Spleen (tissue), 7 donors: Measurements from ENCODE around the gene KCNQ5.

Source experiments
- CTCF ChIP-seq, 11 experiments: fragments of 200-600 bp in 7 of 11; fragments of 450-650 bp in 4 of 11; sonication (generic) in 4 of 11; IDR thresholded peaks in 8 of 11; conservative IDR thresholded peaks in 3 of 11; 1 replicate in 7 of 11; 2 replicates in 4 of 11; pipeline versions ENCODE4 v1.4.0 to v1.8.0; 2016 to 2021; ENCODE audit warnings: antibody characterized with exemption in 11 of 11, inconsistent platforms in 4 of 11, mild to moderate bottlenecking in 1 of 11
- POLR2A ChIP-seq, 3 donors: fragments of 450-650 bp; IDR thresholded peaks; one replicate each; pipeline ENCODE4 v1.5.1; 2017; ENCODE audit warnings: antibody characterized with exemption in 3 of 3, mild to moderate bottlenecking in 1 of 3
- POLR2AphosphoS5 ChIP-seq, 3 donors: sonication (generic); formaldehyde crosslinking; IDR thresholded peaks; one replicate each; pipeline ENCODE4 v1.5.1; 2017; ENCODE audit warnings: antibody characterized with exemption in 3 of 3
- donor health status: DM: no; HTN: no; CAD: no; lungs with moderate emphysema.
- donor health status: DM: no; HTN: no; CAD: no.
- donor health status: DM: no; HTN: no; CAD: no.

GRCh38 chr6:73180763-73181619 is 559.1 kb downstream of the KCNQ5 start:
- TF ChIP-seq POLR2AphosphoS5 (IDR thresholded peaks at IDR 0.05) (no peak), CTCF (IDR thresholded peaks at IDR 0.05 in 8 of 11, conservative IDR thresholded peaks at IDR 0.05 in 3 of 11) (peak; percentile 54 to 81 (median 77)), POLR2A (IDR thresholded peaks at IDR 0.05) (no peak)
